GM21360 (cell line): ENCODE data around the gene ANKS1B.
"Not testable (repeated sequence)": the region's sequence is repeated elsewhere in the genome, so short reads cannot be mapped to it uniquely, and the experiment has no call there.

ENCODE experiments used
- ATAC-seq: cut with Tn5 transposase; IDR thresholded peaks from one replicate; pipeline ENCODE4 v1.9.1; 2021; ENCODE audit warnings: mild to moderate bottlenecking, moderate library complexity; ENCODE audit not compliant: unreplicated experiment

ANKS1B gene

DNA sequence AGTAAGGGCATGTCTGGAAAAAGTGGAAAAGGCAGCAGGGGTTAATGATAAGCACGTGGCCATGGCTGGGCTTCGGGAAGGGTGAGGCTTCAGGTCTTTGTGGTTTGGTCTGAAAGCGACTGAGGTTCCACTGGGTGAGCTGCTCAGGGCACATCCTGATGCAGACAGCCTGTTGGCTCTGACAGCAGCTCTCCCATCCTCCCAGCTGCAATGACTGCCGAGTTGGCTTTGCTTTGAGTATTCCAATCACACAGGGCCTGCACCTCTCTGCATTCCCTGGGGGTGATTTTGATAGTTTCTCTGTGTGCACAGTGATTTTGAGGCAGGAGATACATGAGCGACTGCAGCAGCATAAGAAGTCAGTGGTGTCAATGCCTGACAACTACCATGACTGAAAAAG is 948.9 kb downstream of the ANKS1B start:
- no peak for ATAC-seq

GRCh38 chr12:99034201-99034600 is 950.5 kb downstream of the ANKS1B start:
- not testable (repeated sequence) for ATAC-seq

- no peak for ATAC-seq
Observed at GRCh38 chr12:99029511-99030271, 955.0 kb downstream of the ANKS1B start.

DNA sequence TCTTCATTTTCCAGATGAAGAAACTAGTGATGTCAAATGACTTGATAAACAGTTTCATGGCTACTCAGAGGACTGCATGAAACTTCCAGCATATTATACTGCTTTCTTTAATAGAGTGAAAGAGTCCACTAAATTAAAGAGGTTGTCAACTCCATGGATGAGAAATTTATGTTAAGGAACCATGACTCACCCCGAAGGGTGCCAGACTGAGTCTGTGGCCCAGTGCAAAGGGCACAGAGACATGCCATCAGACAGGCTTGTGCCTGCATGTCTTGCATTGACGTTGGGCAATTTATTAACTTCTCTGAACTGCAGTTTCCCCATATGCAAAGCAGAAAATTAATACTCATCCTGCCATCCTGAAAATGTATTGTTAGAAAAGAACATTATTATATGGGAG is 957.3 kb downstream of the ANKS1B start:
- ATAC-seq, result no peak

GRCh38 chr12:99027055-99027393 is 957.7 kb downstream of the ANKS1B start:
- ATAC-seq, result no peak

GRCh38 chr12:99026332-99027054 is 958.2 kb downstream of the ANKS1B start:
- ATAC-seq, result no peak

DNA sequence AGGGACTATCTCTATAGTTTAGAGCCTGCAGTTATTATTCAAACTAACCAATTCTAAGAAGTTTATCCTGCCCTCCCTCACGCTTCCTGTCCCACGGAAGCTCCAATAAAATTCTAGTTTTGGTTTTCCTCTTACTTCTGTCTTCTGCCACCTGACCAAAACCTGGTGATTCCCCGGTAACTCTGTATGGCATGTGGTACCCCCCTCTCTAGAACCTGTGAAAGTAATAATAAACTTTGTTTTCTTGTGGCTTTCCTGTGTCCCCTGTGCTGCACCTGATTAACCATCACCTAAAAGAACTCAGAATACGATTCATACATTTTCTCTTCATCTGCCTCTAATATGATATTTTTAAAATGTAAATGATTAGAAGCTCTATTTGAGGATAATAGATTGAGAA is 959.9 kb downstream of the ANKS1B start:
- no peak for ATAC-seq

- ATAC-seq, result no peak
Observed at GRCh38 chr12:99024191-99024590, 960.5 kb downstream of the ANKS1B start.

GRCh38 chr12:99020871-99021270 is 963.9 kb downstream of the ANKS1B start:
- ATAC-seq, result no peak

GRCh38 chr12:99019798-99020197 is 964.9 kb downstream of the ANKS1B start:
- no peak for ATAC-seq

GRCh38 chr12:99017971-99018370 is 966.8 kb downstream of the ANKS1B start:
- ATAC-seq, result no peak

- ATAC-seq, result no peak
Observed at GRCh38 chr12:99009654-99010296, 975.0 kb downstream of the ANKS1B start.

DNA sequence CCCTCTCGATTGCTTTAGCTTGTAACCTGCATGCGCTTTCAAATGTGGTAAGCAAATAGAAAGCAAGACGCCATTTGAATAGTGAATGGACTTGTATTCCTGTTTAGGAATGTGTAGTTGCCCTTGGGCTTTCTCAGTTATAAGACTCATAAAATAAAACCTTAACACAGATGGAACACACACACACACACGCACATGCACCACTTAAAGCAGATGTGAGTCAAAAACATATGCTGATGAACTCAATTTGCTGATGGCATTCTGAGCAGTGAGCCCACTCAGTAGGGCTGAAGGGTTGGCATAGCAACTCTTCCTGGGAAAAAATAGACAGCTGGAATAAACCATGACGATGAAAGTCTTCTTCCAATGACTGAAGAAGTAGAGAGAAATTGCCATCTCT is 979.1 kb downstream of the ANKS1B start:
- no peak for ATAC-seq

GRCh38 chr12:99004799-99005466 is 979.8 kb downstream of the ANKS1B start:
- no peak for ATAC-seq

GRCh38 chr12:99002731-99003130 is 982.0 kb downstream of the ANKS1B start:
- no peak for ATAC-seq

DNA sequence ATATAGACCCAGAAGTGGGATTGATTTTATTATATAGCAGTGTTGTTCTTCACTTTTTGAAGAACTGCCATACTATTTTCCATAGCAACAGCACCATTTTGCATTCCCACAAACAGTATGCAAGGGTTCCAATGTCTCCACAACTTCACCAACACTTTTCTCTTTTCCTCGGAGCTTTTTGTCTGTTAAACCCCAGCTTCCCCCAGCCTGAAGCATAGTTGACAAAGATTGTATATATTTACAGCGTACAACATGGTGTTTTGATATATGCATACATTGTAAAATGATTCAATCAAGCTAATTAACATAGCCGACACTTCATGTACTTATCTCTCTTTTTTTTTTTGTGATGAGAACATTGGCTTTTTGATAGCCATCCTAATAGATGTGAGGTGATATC is 982.6 kb downstream of the ANKS1B start:
- no peak for ATAC-seq

- no peak for ATAC-seq
Observed at GRCh38 chr12:98999559-98999958, 985.2 kb downstream of the ANKS1B start.

GRCh38 chr12:98998697-98999299 is 985.9 kb downstream of the ANKS1B start:
- ATAC-seq, result peak; percentile 93

- no peak for ATAC-seq
Observed at GRCh38 chr12:98997899-98998298, 986.8 kb downstream of the ANKS1B start.

DNA sequence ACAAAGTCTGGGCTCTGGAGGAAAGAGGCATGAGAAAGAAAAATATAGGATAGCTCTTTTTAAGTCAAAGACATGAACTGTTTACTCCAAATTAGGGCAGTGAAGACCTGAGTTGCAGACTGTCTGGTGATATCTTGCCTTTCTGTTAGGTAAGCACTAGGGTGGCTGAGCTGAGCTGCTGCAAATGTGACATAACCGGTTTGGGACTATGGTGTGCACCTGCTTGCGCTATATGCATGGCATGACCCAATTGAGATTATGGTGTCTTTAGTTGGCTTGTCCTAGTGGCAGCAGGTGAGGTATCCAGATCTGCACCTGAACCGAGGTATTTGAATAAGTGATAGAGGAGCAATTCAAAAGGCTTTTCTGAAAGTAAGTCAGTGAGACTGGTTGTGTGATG is 994.1 kb downstream of the ANKS1B start:
- no peak for ATAC-seq

DNA sequence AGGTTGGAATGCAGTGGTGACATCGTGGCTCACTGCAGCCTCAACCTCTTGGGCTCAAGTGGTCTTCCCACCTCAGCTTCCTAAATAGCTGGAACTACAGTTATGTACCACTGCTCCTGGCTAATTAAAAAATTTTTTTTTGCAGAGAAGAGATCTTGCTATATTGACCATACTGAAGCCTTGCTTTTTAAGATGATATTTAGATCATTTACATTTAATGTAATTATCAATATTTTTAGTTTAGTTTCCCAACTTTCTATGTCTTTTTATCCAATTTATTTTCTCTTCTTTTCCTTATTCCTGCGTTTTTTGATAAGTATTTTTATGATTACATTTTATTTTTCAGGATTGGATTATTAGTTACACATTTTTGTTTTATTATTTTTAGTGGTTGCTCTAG is 999.6 kb downstream of the ANKS1B start:
- no peak for ATAC-seq
